ELF-1 (cell line): ENCODE results near the gene DSC3.

Experiments used
- DNase-seq: peaks from one replicate; pipeline ENCODE4 v3.0.0-alpha.2; 2016; ENCODE audit warnings: low read depth, low spot score

Gene DSC3

GRCh38 chr18:31042406-31043181 is at the start of gene DSC3:
DSC3 (minus strand) TSS chr18:31042742; CDS start chr18:31042660, 82 bp downstream.
- DNase-seq = peak; percentile 81

- no peak for DNase-seq
Measured at GRCh38 chr18:31091350-31091749, 48.8 kb upstream of the DSC3 start.

GRCh38 chr18:31088532-31088931 is 46.0 kb upstream of the DSC3 start:
- DNase-seq = no peak

- no peak for DNase-seq
Measured at GRCh38 chr18:31079973-31080372, 37.4 kb upstream of the DSC3 start.

GRCh38 chr18:31077878-31078277 is 35.3 kb upstream of the DSC3 start:
- DNase-seq = no peak

- DNase-seq = no peak
Measured at GRCh38 chr18:31072175-31072574, 29.6 kb upstream of the DSC3 start.

GRCh38 chr18:31070206-31070605 is 27.7 kb upstream of the DSC3 start:
- no peak for DNase-seq

GRCh38 chr18:31066266-31066665 is 23.7 kb upstream of the DSC3 start:
- DNase-seq = no peak

- DNase-seq = peak; percentile 48
Measured at GRCh38 chr18:31065036-31065773, 22.7 kb upstream of the DSC3 start.

- DNase-seq = no peak
Measured at GRCh38 chr18:31064130-31064529, 21.6 kb upstream of the DSC3 start.

- DNase-seq = no peak
Measured at GRCh38 chr18:31061945-31062344, 19.4 kb upstream of the DSC3 start.

GRCh38 chr18:31058897-31059296 is 16.4 kb upstream of the DSC3 start:
- DNase-seq = no peak

GRCh38 chr18:31057917-31058316 is 15.4 kb upstream of the DSC3 start:
- no peak for DNase-seq

GRCh38 chr18:31057051-31057450 is 14.5 kb upstream of the DSC3 start:
- no peak for DNase-seq

- no peak for DNase-seq
Measured at GRCh38 chr18:31056296-31056695, 13.8 kb upstream of the DSC3 start.

GRCh38 chr18:31050635-31051034 is 8.1 kb upstream of the DSC3 start:
- DNase-seq = no peak

GRCh38 chr18:31049189-31049588 is 6.6 kb upstream of the DSC3 start:
- peak; percentile 33 for DNase-seq

- no peak for DNase-seq
Measured at GRCh38 chr18:31048216-31048615, 5.7 kb upstream of the DSC3 start.

GRCh38 chr18:31046916-31047315 is 4.4 kb upstream of the DSC3 start:
- DNase-seq = no peak

- no peak for DNase-seq
Measured at GRCh38 chr18:31045599-31045998, 3.1 kb upstream of the DSC3 start.

- DNase-seq = no peak
Measured at GRCh38 chr18:31044926-31045325, 2.4 kb upstream of the DSC3 start.

- DNase-seq = no peak
Measured at GRCh38 chr18:31043709-31044108, 1.2 kb upstream of the DSC3 start.

GRCh38 chr18:31042084-31042405 is 497 bp downstream of the DSC3 start:
- no peak for DNase-seq
